Ovary (tissue), 3 donors: ENCODE results near the gene ANTXR1.

Source experiments
- POLR2A ChIP-seq: fragments of 450-650 bp; IDR thresholded peaks from one replicate; pipeline ENCODE4 v1.6.1; 2017; ENCODE audit warnings: antibody characterized with exemption, mild to moderate bottlenecking, moderate library complexity
- TF ChIP-seq, protein P1 (sequence below), 3 donors: fragments of 450-650 bp in 2 of 3; fragments of 200-600 bp in 1 of 3; IDR thresholded peaks; one replicate each; pipeline versions ENCODE4 v1.5.1 to v1.8.0; 2016 to 2022; ENCODE audit warnings: antibody characterized with exemption in 3 of 3, mild to moderate bottlenecking in 1 of 3
- donor health status: DM: no; HTN: no; CAD: no.

DNA sequence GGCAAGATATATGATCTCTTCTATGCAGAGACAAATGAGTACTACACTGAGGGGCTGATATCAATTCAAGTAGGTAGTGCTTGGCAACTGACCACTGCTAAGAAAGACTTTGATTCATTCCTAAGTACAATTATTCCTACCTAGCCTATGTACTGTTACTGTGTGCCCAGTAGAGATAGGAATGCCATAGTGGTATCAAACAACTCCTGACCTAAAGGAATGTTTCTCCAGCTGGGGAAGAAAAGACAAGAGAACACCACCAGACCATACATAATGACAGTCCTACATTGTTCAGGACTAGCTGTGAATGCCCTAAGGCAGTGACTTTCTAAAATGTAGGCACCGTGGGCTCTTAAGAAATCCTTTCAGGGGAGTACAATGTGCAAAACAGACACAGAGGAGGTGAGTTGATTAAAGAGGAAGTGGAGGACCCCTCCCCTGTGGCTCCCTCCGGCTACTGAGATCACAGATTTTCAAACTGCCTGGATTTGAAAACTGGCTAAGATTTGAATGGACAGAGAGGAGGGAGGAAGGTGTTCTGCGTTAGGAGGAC lies 89.1 kb downstream of the ANTXR1 start:
- TF ChIP-seq POLR2A = no peak
- TF ChIP-seq, protein P1, sequence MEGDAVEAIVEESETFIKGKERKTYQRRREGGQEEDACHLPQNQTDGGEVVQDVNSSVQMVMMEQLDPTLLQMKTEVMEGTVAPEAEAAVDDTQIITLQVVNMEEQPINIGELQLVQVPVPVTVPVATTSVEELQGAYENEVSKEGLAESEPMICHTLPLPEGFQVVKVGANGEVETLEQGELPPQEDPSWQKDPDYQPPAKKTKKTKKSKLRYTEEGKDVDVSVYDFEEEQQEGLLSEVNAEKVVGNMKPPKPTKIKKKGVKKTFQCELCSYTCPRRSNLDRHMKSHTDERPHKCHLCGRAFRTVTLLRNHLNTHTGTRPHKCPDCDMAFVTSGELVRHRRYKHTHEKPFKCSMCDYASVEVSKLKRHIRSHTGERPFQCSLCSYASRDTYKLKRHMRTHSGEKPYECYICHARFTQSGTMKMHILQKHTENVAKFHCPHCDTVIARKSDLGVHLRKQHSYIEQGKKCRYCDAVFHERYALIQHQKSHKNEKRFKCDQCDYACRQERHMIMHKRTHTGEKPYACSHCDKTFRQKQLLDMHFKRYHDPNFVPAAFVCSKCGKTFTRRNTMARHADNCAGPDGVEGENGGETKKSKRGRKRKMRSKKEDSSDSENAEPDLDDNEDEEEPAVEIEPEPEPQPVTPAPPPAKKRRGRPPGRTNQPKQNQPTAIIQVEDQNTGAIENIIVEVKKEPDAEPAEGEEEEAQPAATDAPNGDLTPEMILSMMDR (IDR thresholded peaks at IDR 0.05) = no peak
